ENCODE results near the gene TPCN2. TPM values are rescaled to one million over a fixed set of nuclear protein-coding genes. Genes with fewer than 3 reads are reported as not detected.

TPCN2 gene
- total and polyA plus RNA-seq, 11 donors: 4.1 to 17.6 (median 7.5) TPM

DNA sequence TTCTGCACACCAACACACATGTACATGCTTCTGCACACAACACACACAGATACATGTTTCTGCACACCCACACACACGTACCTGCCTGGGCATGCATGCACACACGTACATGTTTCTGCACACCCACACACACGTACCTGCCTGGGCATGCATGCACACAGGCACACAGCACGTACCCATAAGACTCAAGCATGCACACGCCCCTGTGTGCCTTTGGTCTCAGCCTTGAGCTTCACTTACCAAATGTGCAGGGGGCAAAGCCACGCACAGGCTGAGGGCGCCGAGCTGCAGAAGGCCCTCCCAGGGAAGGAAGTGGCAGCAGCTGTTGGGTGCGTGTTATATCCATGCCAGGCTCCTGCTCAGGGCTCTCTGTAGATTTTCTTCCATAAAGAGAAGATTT, 72.3 kb downstream of the TPCN2 start:
- Histone ChIP-seq H3K9me3 (peaks cover 0 to 5% (median 0%) of the 10 kb centered on the region in 12 donors), H3K36me3 (no peaks in the 10 kb centered on the region), H3K4me1 (peaks cover 10 to 29% (median 18%) of the 10 kb centered on the region in 12 donors), H3K27me3 (no peaks in the 10 kb centered on the region), H3K4me3 (no peak overlapping the region), H3K27ac (no peak overlapping the region)
- ATAC-seq: no peak
- TF ChIP-seq POLR2A (IDR thresholded peaks at IDR 0.05): no peak
- TF ChIP-seq CTCF (IDR thresholded peaks at IDR 0.05): no peak
- DNase-seq: peak in 1 of 5 donors; percentile 12
- intact Hi-C loops (cut with DNase I): loop anchor here in 5 of 10 donors (5.0 to 10.0 kb wide), 5 partner anchors 164 to 521 kb away; partner anchors contain the start of genes CCND1 (in 2 of the 5) and MYEOV (in 1 of the 5)
- 88 to 93% (median 92%) methylated on average over 5 to 9 of the region's 9 CpGs for WGBS, 4 donors

- Histone ChIP-seq H3K36me3 (no peaks in the 10 kb centered on the region), H3K4me1 (peaks cover 10 to 27% (median 18%) of the 10 kb centered on the region in 12 donors), H3K4me3 (no peak overlapping the region), H3K9me3 (peaks cover 0 to 5% (median 0%) of the 10 kb centered on the region in 12 donors), H3K27ac (peak overlapping the region in 8 of 12 donors; percentile 42 to 75 (median 70)), H3K27me3 (no peaks in the 10 kb centered on the region)
- WGBS, 4 donors: 85 to 89% (median 87%) methylated on average over 17 to 19 of the region's 19 CpGs
- ATAC-seq (peak in 2 of 4 donors; percentile 6 to 16), DNase-seq (no peak)
- TF ChIP-seq CTCF (IDR thresholded peaks at IDR 0.05) (no peak), POLR2A (IDR thresholded peaks at IDR 0.05) (no peak)
- intact Hi-C loops (cut with DNase I): loop anchor here in 5 of 10 donors (5.0 to 10.0 kb wide), 5 partner anchors 163 to 521 kb away; partner anchors contain the start of genes CCND1 (in 2 of the 5) and MYEOV (in 1 of the 5)
Measured at GRCh38 chr11:69121621-69122325, 73.0 kb downstream of the TPCN2 start.

DNA sequence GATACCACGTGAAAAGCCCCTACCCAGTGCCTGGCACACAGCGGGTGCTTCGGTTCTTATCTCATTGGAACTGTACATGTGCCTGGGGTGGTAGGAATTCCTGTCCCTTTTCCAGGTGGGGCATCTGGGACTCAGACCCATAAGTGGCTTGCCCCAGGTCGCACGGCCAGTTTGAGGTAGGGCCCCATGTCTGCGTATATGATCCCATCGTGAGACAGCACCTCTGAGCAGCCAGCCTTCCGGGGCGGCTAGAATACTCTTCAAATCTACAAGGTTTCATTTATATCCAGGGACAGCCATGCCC, 73.5 kb downstream of the TPCN2 start:
- Histone ChIP-seq H3K9me3 (peaks cover 0 to 5% (median 0%) of the 10 kb centered on the region in 12 donors), H3K27ac (peak overlapping the region in 11 of 12 donors; percentile 42 to 75 (median 70)), H3K36me3 (no peaks in the 10 kb centered on the region), H3K4me3 (no peak overlapping the region), H3K27me3 (no peaks in the 10 kb centered on the region), H3K4me1 (peaks cover 10 to 27% (median 18%) of the 10 kb centered on the region in 12 donors)
- no peak for TF ChIP-seq CTCF (IDR thresholded peaks at IDR 0.05)
- no peak for TF ChIP-seq POLR2A (IDR thresholded peaks at IDR 0.05)
- DNase-seq: peak in 1 of 5 donors; percentile 25
- 71 to 81% (median 75%) methylated on average over 9 of the region's 9 CpGs for WGBS, 4 donors
- ATAC-seq: peak in 2 of 4 donors; percentile 2
- intact Hi-C loops (cut with DNase I): loop anchor here in 5 of 10 donors (5.0 to 10.0 kb wide), 5 partner anchors 163 to 520 kb away; partner anchors contain the start of genes CCND1 (in 2 of the 5) and MYEOV (in 1 of the 5)

Measured in heart left ventricle (tissue), 16 donors.